ENCODE data around the gene TRMT2A. TPM values are rescaled to one million over a fixed set of nuclear protein-coding genes. Genes with fewer than 3 reads are reported as not detected.

The TRMT2A gene
- total and polyA plus RNA-seq, 8 donors, result 23.8 to 120 (median 34.1) TPM

GRCh38 chr22:20062766-20063083 is 54.3 kb downstream of the TRMT2A start:
- no peak overlapping the region for H3K4me3 ChIP-seq
- no peaks in the 10 kb centered on the region for H3K4me1 ChIP-seq
- DNase-seq, result no peak
- FAIRE-seq, result no peak
- H3K36me3 ChIP-seq, result no peaks in the 10 kb centered on the region
- TF ChIP-seq, protein P1, sequence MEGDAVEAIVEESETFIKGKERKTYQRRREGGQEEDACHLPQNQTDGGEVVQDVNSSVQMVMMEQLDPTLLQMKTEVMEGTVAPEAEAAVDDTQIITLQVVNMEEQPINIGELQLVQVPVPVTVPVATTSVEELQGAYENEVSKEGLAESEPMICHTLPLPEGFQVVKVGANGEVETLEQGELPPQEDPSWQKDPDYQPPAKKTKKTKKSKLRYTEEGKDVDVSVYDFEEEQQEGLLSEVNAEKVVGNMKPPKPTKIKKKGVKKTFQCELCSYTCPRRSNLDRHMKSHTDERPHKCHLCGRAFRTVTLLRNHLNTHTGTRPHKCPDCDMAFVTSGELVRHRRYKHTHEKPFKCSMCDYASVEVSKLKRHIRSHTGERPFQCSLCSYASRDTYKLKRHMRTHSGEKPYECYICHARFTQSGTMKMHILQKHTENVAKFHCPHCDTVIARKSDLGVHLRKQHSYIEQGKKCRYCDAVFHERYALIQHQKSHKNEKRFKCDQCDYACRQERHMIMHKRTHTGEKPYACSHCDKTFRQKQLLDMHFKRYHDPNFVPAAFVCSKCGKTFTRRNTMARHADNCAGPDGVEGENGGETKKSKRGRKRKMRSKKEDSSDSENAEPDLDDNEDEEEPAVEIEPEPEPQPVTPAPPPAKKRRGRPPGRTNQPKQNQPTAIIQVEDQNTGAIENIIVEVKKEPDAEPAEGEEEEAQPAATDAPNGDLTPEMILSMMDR (IDR thresholded peaks at IDR 0.05), result no peak
- no peaks in the 10 kb centered on the region for H3K9me3 ChIP-seq
- intact Hi-C loops (cut with DNase I), result no loop called here
- no peak for ATAC-seq
- H3K27ac ChIP-seq, result no peak overlapping the region
- H3K27me3 ChIP-seq, result no peaks in the 10 kb centered on the region
- WGBS, 2 donors, result 86 to 94% methylated on average over 11 of the region's 11 CpGs

DNA sequence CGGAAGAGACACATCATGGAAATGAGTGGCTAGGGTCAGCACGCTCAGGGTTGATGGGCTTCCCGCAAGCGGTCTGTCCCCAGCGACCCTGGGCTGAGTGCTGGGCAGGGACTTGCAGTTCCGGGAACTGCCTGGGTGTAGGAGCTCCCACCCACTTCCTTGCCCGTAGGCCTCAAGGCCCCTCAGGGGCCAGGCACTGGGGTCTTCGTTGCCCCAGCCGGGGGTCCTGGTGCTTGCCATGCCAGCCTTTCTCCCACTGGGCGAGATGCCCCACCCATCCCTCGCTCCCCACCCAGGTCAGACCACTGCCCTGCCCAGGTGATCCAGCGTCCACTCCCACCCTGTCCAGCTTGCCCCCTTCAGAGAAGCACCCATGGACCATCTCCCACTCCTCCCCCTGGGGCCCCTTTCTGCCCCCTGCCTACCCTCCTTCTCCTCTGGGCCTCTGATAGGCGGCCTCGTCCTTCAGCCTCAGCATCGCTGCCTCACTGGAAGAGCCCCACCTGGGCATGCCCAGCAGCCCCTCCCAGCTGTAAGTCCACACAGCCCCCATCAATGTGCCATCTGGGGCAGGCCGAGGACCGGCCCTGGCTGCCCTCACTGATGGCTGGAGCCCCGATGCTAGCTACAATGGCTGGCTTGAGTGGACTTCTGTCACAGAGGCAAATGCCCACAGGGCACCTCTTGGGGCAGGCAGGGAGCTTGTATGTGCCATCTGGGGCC is 54.8 kb downstream of the TRMT2A start:
- no peak for FAIRE-seq
- no peaks in the 10 kb centered on the region for H3K36me3 ChIP-seq
- WGBS, 2 donors, result 93% methylated on average over 18 of the region's 18 CpGs

More for the DNA sequence above, 54.8 kb downstream of the TRMT2A start:
- Histone ChIP-seq H3K4me3 (no peak overlapping the region), H3K9me3 (no peaks in the 10 kb centered on the region), H3K27ac (no peak overlapping the region), H3K4me1 (no peaks in the 10 kb centered on the region), H3K27me3 (no peaks in the 10 kb centered on the region)
- ATAC-seq (no peak), DNase-seq (peak in 1 of 6 donors; percentile 70)
- intact Hi-C loops (cut with DNase I), result no loop called here
- TF ChIP-seq, protein P1 (IDR thresholded peaks at IDR 0.05), result no peak

Small RNA genes within 50 kb of the gene (microRNA-seq; reads per million reads assigned to microRNA genes)
- 0.29 to 0.77 reads per million in 2 donors for gene MIR6816

Other genes starting within 250 kb of the TRMT2A start
- 10 to 100 TPM; 48.9 to 95.0 (median 62.3) TPM for gene COMT, start 175.5 kb downstream of the TRMT2A start, total RNA-seq
- 10 to 100 TPM; 47.9 to 87.8 TPM for gene COMT, start 175.5 kb downstream of the TRMT2A start, polyA plus RNA-seq
- gene TXNRD2, start 175.4 kb downstream of the TRMT2A start, total RNA-seq, result 10 to 100 TPM in 5 of 6 donors, 1 to 10 TPM in 1; 9.6 to 16.9 (median 13.6) TPM
- 10 to 100 TPM; 33.7 to 41.6 TPM for gene TXNRD2, start 175.4 kb downstream of the TRMT2A start, polyA plus RNA-seq
- 10 to 100 TPM in 3 of 6 donors, 1 to 10 TPM in 3; 5.0 to 19.4 (median 9.5) TPM for gene ARVCF, start 100.4 kb downstream of the TRMT2A start, total RNA-seq
- gene ARVCF, start 100.4 kb downstream of the TRMT2A start, polyA plus RNA-seq, result 10 to 100 TPM; 52.5 to 57.8 TPM
- 10 to 100 TPM in 3 of 6 donors, 1 to 10 TPM in 3; 4.0 to 18.3 (median 9.6) TPM for gene TANGO2, start 96.1 kb downstream of the TRMT2A start, total RNA-seq
- gene TANGO2, start 96.1 kb downstream of the TRMT2A start, polyA plus RNA-seq, result 10 to 100 TPM; 16.5 to 20.4 TPM
- gene DGCR8, start 37.0 kb downstream of the TRMT2A start, total RNA-seq, result 10 to 100 TPM; 14.9 to 23.5 (median 16.4) TPM
- gene DGCR8, start 37.0 kb downstream of the TRMT2A start, polyA plus RNA-seq, result 10 to 100 TPM; 31.3 to 31.9 TPM
- gene RANBP1, start 1.1 kb downstream of the TRMT2A start, total RNA-seq, result 10 to 100 TPM; 25.1 to 40.4 (median 34.3) TPM
- gene RANBP1, start 1.1 kb downstream of the TRMT2A start, polyA plus RNA-seq, result 10 to 100 TPM; 26.8 to 44.0 TPM
- 10 to 100 TPM; 20.0 to 37.7 (median 25.0) TPM for gene ZDHHC8, start 14.6 kb upstream of the TRMT2A start, total RNA-seq
- 10 to 100 TPM; 47.7 to 51.8 TPM for gene ZDHHC8, start 14.6 kb upstream of the TRMT2A start, polyA plus RNA-seq
- 1 to 10 TPM in 1 of 6 donors, under 1 TPM in 4, not detected in 1; 0.31 to 1.0 (median 0.38) TPM for gene CCDC188, start 33.8 kb upstream of the TRMT2A start, total RNA-seq
- gene CCDC188, start 33.8 kb upstream of the TRMT2A start, polyA plus RNA-seq, result 1 to 10 TPM; 5.2 to 7.1 TPM
- 1 to 10 TPM in 5 of 6 donors, under 1 TPM in 1; 0.88 to 7.4 (median 1.9) TPM for gene RTN4R, start 151.1 kb upstream of the TRMT2A start, total RNA-seq
- gene RTN4R, start 151.1 kb upstream of the TRMT2A start, polyA plus RNA-seq, result 1 to 10 TPM; 1.7 TPM
- 10 to 100 TPM; 17.2 to 23.5 (median 21.6) TPM for gene DGCR6L, start 202.8 kb upstream of the TRMT2A start, total RNA-seq
- 10 to 100 TPM; 49.2 to 53.4 TPM for gene DGCR6L, start 202.8 kb upstream of the TRMT2A start, polyA plus RNA-seq

Measured in pancreas (tissue), 10 donors.